B cell (primary cell): ENCODE measurements around the gene GLRA3. TPM values are rescaled to one million over a fixed set of nuclear protein-coding genes. Genes with fewer than 3 reads are reported as not detected.

Source experiments
- ATAC-seq: fragments of 200-7000 bp; cut with Tn5 transposase; one replicate; pipeline ENCODE4 v1.10.0; 2021; ENCODE audit warnings: low read depth, mild to moderate bottlenecking, moderate number of reproducible peaks, moderate library complexity
- CTCF ChIA-PET: fragments of 350-600 bp; sonication (Branson Sonifier 250); formaldehyde crosslinking; loops from one replicate; lab custom pipeline; 2021; ENCODE audit warnings: antibody characterized with exemption, inconsistent platforms; lab: Charles Lee
- POLR2A ChIA-PET: fragments of 350-600 bp; sonication (Branson Sonifier 250); formaldehyde crosslinking; loops from one replicate; lab custom pipeline; 2021; ENCODE audit warnings: antibody characterized with exemption; lab: Charles Lee
- DNase-seq: peaks from one replicate; pipeline ENCODE4 v3.0.0; 2013
- H2AFZ ChIP-seq: 2 replicates; pipeline ENCODE4 v1.6.1; 2012; ENCODE audit warnings: mild to moderate bottlenecking, low read depth, low read length; ENCODE audit not compliant: insufficient read depth, poor library complexity, severe bottlenecking
- H3K27ac ChIP-seq, 2 donors: 1 replicate in 1 of 2; 2 replicates in 1 of 2; pipeline ENCODE4 v1.5.1; 2012 to 2013; ENCODE audit warnings: low read length in 2 of 2, mild to moderate bottlenecking in 2 of 2, moderate library complexity in 1 of 2
- H3K27me3 ChIP-seq, 4 experiments: fragments of 200-600 bp in 1 of 4; sonication (generic) in 1 of 4; replicated peaks in 1 of 4; 1 replicate in 2 of 4; 2 replicates in 2 of 4; pipeline versions ENCODE4 v1.6.1 to v1.7.0; 2013 to 2016; ENCODE audit warnings: low read length in 3 of 4, mild to moderate bottlenecking in 2 of 4, mixed read lengths in 1 of 4, moderate library complexity in 1 of 4; ENCODE audit not compliant: insufficient read depth in 4 of 4, control insufficient read depth in 3 of 4; ENCODE audit errors: control extremely low read depth in 1 of 4
- H3K36me3 ChIP-seq, 2 experiments: replicated peaks in 1 of 2; 1 replicate in 1 of 2; 2 replicates in 1 of 2; pipeline versions ENCODE4 v1.6.1 to v1.7.1; 2013; ENCODE audit warnings: low read length in 1 of 2; ENCODE audit not compliant: insufficient read depth in 2 of 2, control insufficient read depth in 1 of 2; ENCODE audit errors: control extremely low read depth in 1 of 2, extremely low read depth in 1 of 2
- H3K4me1 ChIP-seq, 2 donors: fragments of 200-600 bp in 1 of 2; sonication (generic) in 1 of 2; 1 replicate in 1 of 2; 2 replicates in 1 of 2; pipeline versions ENCODE4 v1.5.1 to v1.6.1; 2013 to 2017; ENCODE audit warnings: low read length in 2 of 2; ENCODE audit not compliant: control insufficient read depth in 2 of 2, insufficient read depth in 2 of 2
- H3K4me2 ChIP-seq: replicated peaks from 2 replicates; pipeline ENCODE3; 2012; ENCODE audit warnings: mild to moderate bottlenecking, low read depth, low read length; ENCODE audit not compliant: poor library complexity, severe bottlenecking
- H3K4me3 ChIP-seq, 5 experiments: fragments of 200-600 bp in 1 of 5; sonication (generic) in 1 of 5; 1 replicate in 3 of 5; 2 replicates in 2 of 5; pipeline versions ENCODE4 v1.5.1 to v1.7.0; 2011 to 2016; ENCODE audit warnings: low read length in 4 of 5, mild to moderate bottlenecking in 4 of 5, low read depth in 2 of 5, control low read depth in 1 of 5, moderate library complexity in 1 of 5; ENCODE audit not compliant: insufficient read depth in 1 of 5; ENCODE audit errors: control extremely low read depth in 1 of 5, extremely low read depth in 1 of 5
- H3K79me2 ChIP-seq: fragments of 200-600 bp; sonication (generic); one replicate; pipeline ENCODE4 v1.6.0; 2016; ENCODE audit warnings: low read length; ENCODE audit not compliant: control insufficient read depth, insufficient read depth
- H3K9ac ChIP-seq: fragments of 200-600 bp; sonication (generic); 2 replicates; pipeline ENCODE4 v1.6.1; 2017; ENCODE audit warnings: mild to moderate bottlenecking, low read length, moderate library complexity
- H3K9me3 ChIP-seq, 3 donors: one replicate each; pipeline versions ENCODE4 v1.6.1 to v1.7.1; 2013; ENCODE audit warnings: low read length in 2 of 3; ENCODE audit not compliant: control insufficient read depth in 2 of 3, insufficient read depth in 1 of 3; ENCODE audit errors: control extremely low read depth in 1 of 3
- H4K20me1 ChIP-seq: 2 replicates; pipeline ENCODE4 v1.6.0; 2012; ENCODE audit warnings: mild to moderate bottlenecking, low read length; ENCODE audit not compliant: insufficient read depth, control insufficient read depth, poor library complexity, severe bottlenecking
- H3K27ac Mint-ChIP-seq: one replicate; pipeline ENCODE4 v1.8.0; 2021; ENCODE audit warnings: mixed read lengths
- H3K27me3 Mint-ChIP-seq: one replicate; pipeline ENCODE4 v1.8.0; 2021; ENCODE audit warnings: mixed read lengths
- H3K4me1 Mint-ChIP-seq: one replicate; pipeline ENCODE4 v1.8.0; 2021; ENCODE audit warnings: mixed read lengths
- H3K4me3 Mint-ChIP-seq: one replicate; pipeline ENCODE4 v1.8.0; 2021; ENCODE audit warnings: mixed read lengths
- H3K9me3 Mint-ChIP-seq: one replicate; pipeline ENCODE4 v1.8.0; 2022; ENCODE audit warnings: mixed read lengths; ENCODE audit not compliant: insufficient read depth
- CTCF ChIP-seq: fragments of 200-600 bp; IDR thresholded peaks from one replicate; pipeline ENCODE4 v1.8.0; 2022; ENCODE audit warnings: antibody characterized with exemption, mild to moderate bottlenecking
- EZH2 ChIP-seq: IDR thresholded peaks from 2 replicates; pipeline ENCODE4 v1.6.1; 2012; ENCODE audit warnings: borderline replicate concordance, low read depth, mild to moderate bottlenecking, moderate library complexity, low read length; ENCODE audit not compliant: insufficient read depth, poor library complexity, severe bottlenecking
- WGBS: methylation state at CpG from one replicate; pipeline ENCODE4 v1.1.5; 2013; ENCODE audit warnings: missing lambda C conversion rate; ENCODE audit not compliant: insufficient coverage; 5-methylcytosine and 5-hydroxymethylcytosine counted together
- intact Hi-C: fragments of 100-400 bp; cut with micrococcal nuclease; formaldehyde crosslinking; loops from one replicate; pipeline ENCODE4 v1.10.0; 2022
- polyA plus RNA-seq: library from polyadenylated mRNA; depleted of rRNA; stranded (reverse); fragments of >200 nt; gene quantifications from 2 replicates; pipeline ENCODE4 v1.2.3, GENCODE V29; 2012
- total RNA-seq, 2 donors: library from RNA; stranded (reverse); fragments of 120-200 nt in 1 of 2; gene quantifications; 1 replicate in 1 of 2; 2 replicates in 1 of 2; pipeline versions ENCODE4 v1.2.3 to v1.2.4, GENCODE V29; 2013 to 2022

Gene GLRA3
- total and polyA plus RNA-seq, 2 donors (not counting 1 experiment from before 2014, with no cell fraction given): 0.12 to 0.30 TPM

- no peak for DNase-seq
- intact Hi-C loops: no loop called here
Measured at GRCh38 chr4:174654634-174655033, 174.4 kb downstream of the GLRA3 start.

GRCh38 chr4:174650711-174651355 lies 178.2 kb downstream of the GLRA3 start:
- Histone ChIP-seq H3K9ac (no peak overlapping the region), H2AFZ (no peak overlapping the region), H3K4me1 (no peaks in the 10 kb centered on the region), H3K27ac (no peak overlapping the region), H4K20me1 (no peaks in the 10 kb centered on the region), H3K27me3 (no peaks in the 10 kb centered on the region), H3K79me2 (no peaks in the 10 kb centered on the region), H3K4me3 (no peak overlapping the region), H3K36me3 (no peaks in the 10 kb centered on the region), H3K4me2 (no peak overlapping the region), H3K9me3 (no peaks in the 10 kb centered on the region)
- no peak overlapping the region for H3K27ac Mint-ChIP-seq
- ChIA-PET CTCF (no interaction called here), POLR2A (no interaction called here)
- no peaks in the 10 kb centered on the region for H3K9me3 Mint-ChIP-seq
- intact Hi-C loops: no loop called here
- no peak overlapping the region for H3K4me3 Mint-ChIP-seq
- no peaks in the 10 kb centered on the region for H3K4me1 Mint-ChIP-seq
- ATAC-seq (no peak), DNase-seq (no peak)
- TF ChIP-seq EZH2 (no peak), CTCF (no peak)
- H3K27me3 Mint-ChIP-seq: no peaks in the 10 kb centered on the region
- WGBS: 100% methylated on average over 1 of the region's 2 CpGs

More at GRCh38 chr4:174654634-174655033, 174.4 kb downstream of the GLRA3 start:
- no peaks in the 10 kb centered on the region for H3K79me2 ChIP-seq
- TF ChIP-seq EZH2: no peak
- TF ChIP-seq CTCF: no peak
- H2AFZ ChIP-seq: no peak overlapping the region
- ChIA-PET CTCF (no interaction called here), POLR2A (no interaction called here)
- no peaks in the 10 kb centered on the region for H3K9me3 Mint-ChIP-seq
- WGBS: 80% methylated on average over 1 of the region's 4 CpGs
- no peaks in the 10 kb centered on the region for H4K20me1 ChIP-seq
- no peaks in the 10 kb centered on the region for H3K4me1 ChIP-seq
- no peak overlapping the region for H3K4me3 ChIP-seq
- ATAC-seq: no peak
- no peaks in the 10 kb centered on the region for H3K27me3 ChIP-seq
- no peak overlapping the region for H3K9ac ChIP-seq
- no peaks in the 10 kb centered on the region for H3K9me3 ChIP-seq
- no peak overlapping the region for H3K4me3 Mint-ChIP-seq
- no peaks in the 10 kb centered on the region for H3K36me3 ChIP-seq
- no peak overlapping the region for H3K4me2 ChIP-seq
- no peaks in the 10 kb centered on the region for H3K27me3 Mint-ChIP-seq
- no peaks in the 10 kb centered on the region for H3K4me1 Mint-ChIP-seq
- no peak overlapping the region for H3K27ac ChIP-seq
- no peak overlapping the region for H3K27ac Mint-ChIP-seq
